ENCODE data around the gene FOS. TPM values are rescaled to one million over a fixed set of nuclear protein-coding genes. Genes with fewer than 3 reads are reported as not detected.

FOS gene
- total and polyA plus RNA-seq, 2 of the 8 experiments (the other 6 are each of a cell fraction or from before 2014, with no cell fraction given), result 50.2 to 51.8 TPM

- Histone ChIP-seq H2AK5ac (ENCODE audit: low read depth, low read length) (no peak overlapping the region), H2BK120ac (replicated peaks; ENCODE audit: low read depth, low read length) (no peak overlapping the region), H3K4me3 (ENCODE audit: extremely low read depth in 1 of 4, insufficient read depth in 2 of 4, low read depth in 3 of 4, low read length in 4 of 4) (no peak overlapping the region), H3K4me1 (replicated peaks in 1 of 4; ENCODE audit: control insufficient read depth in 3 of 4, insufficient read depth in 4 of 4, low read length in 3 of 4) (no peaks in the 10 kb centered on the region; a peak in 1 of 7 replicates), H3K79me1 (ENCODE audit: low read depth, low read length) (no peaks in the 10 kb centered on the region), H3K27me3 (replicated peaks in 1 of 4; ENCODE audit: control insufficient read depth in 3 of 4, extremely low read depth in 1 of 4, insufficient read depth in 3 of 4, low read length in 3 of 4) (no peaks in the 10 kb centered on the region), H2BK12ac (ENCODE audit: low read depth, low read length) (no peak overlapping the region), H3K4me2 (ENCODE audit: insufficient read depth in 1 of 2, low read depth in 2 of 2, low read length in 2 of 2) (no peak overlapping the region), H3K14ac (ENCODE audit: insufficient read length) (no peak overlapping the region), H2BK20ac (ENCODE audit: low read length) (no peak overlapping the region), H3K79me2 (ENCODE audit: control insufficient read depth in 1 of 2, insufficient read depth in 2 of 2, low read length in 2 of 2) (no peaks in the 10 kb centered on the region), H3K23ac (ENCODE audit: insufficient read length) (no peak overlapping the region), H3K9ac (replicated peaks in 1 of 4; ENCODE audit: extremely low read depth in 1 of 4, low read depth in 3 of 4, low read length in 3 of 4) (no peak overlapping the region), H2BK5ac (ENCODE audit: low read depth, low read length) (no peak overlapping the region), H3K18ac (ENCODE audit: extremely low read depth, low read length) (no peak overlapping the region), H2AFZ (ENCODE audit: low read length) (no peak overlapping the region), H3K4ac (replicated peaks; ENCODE audit: insufficient read length, low read depth, low read length) (no peak overlapping the region), H3K9me3 (ENCODE audit: insufficient read depth in 2 of 2, low read depth in 1 of 2, low read length in 1 of 2) (no peaks in the 10 kb centered on the region), H4K8ac (ENCODE audit: extremely low read depth, insufficient read depth, low read length) (no peak overlapping the region; the same call in 1 of the 2 replicates), H3K23me2 (ENCODE audit: low read depth, low read length) (no peaks in the 10 kb centered on the region; the same call in 1 of the 2 replicates), H4K5ac (ENCODE audit: insufficient read length, low read depth, low read length) (no peak overlapping the region), H3K27ac (ENCODE audit: low read depth, low read length) (no peak overlapping the region), H4K20me1 (replicated peaks in 1 of 2; ENCODE audit: control insufficient read depth in 1 of 2, insufficient read depth in 2 of 2, low read length in 2 of 2) (peaks cover 0 to 1% of the 10 kb centered on the region in 2 experiments), H3K36me3 (ENCODE audit: control insufficient read depth in 2 of 4, insufficient read depth in 4 of 4, low read length in 3 of 4) (no peaks in the 10 kb centered on the region), H2BK15ac (ENCODE audit: low read length) (no peak overlapping the region), H3K56ac (replicated peaks; ENCODE audit: insufficient read length, low read depth, low read length) (no peak overlapping the region), H4K91ac (replicated peaks; ENCODE audit: insufficient read length, low read length) (no peak overlapping the region)
- no peak for FAIRE-seq
- 89% methylated on average over 19 of the region's 19 CpGs; no CpG with 5 or more reads in 1 of the 2 experiments for whole genome bisulfite sequencing, 2 experiments (ENCODE audit: extremely low coverage in 1 of 2, insufficient coverage in 1 of 2, insufficient read length in 1 of 2, insufficient replicate concordance in 2 of 2, low coverage in 1 of 2, low lambda C conversion rate in 2 of 2, missing lambda C conversion rate in 1 of 2)
- no peak for DNase-seq (ENCODE audit: low read depth in 1 of 2, low spot score in 2 of 2)
- ChIA-PET CTCF (ENCODE audit: partially characterized antibody) (interaction anchor here (1.3 to 1.9 kb wide), 2 partner anchors 63 to 254 kb away, joined by 5 read pairs; no protein-coding TSS in a partner anchor), POLR2A (ENCODE audit: partially characterized antibody) (interaction anchor here (0.7 to 1.7 kb wide), 2 partner anchors 61 to 106 kb away, joined by 3 to 4 read pairs; no protein-coding TSS in a partner anchor)
- TF ChIP-seq CBX5 (IDR thresholded peaks at IDR 0.05; ENCODE audit: low read depth, low read length) (no peak), RBBP5 (IDR thresholded peaks at IDR 0.05; ENCODE audit: borderline replicate concordance, low read depth, low read length) (no peak), SP2 (IDR thresholded peaks at IDR 0.05; ENCODE audit: low read length) (no peak), RFX5 (IDR thresholded peaks at IDR 0.05; ENCODE audit: borderline replicate concordance, low read depth, low read length) (no peak), ATF3 (IDR thresholded peaks at IDR 0.05; ENCODE audit: insufficient read depth, low read depth, low read length) (no peak), CTCF (IDR thresholded peaks at IDR 0.05; ENCODE audit: control extremely low read depth in 1 of 3, insufficient read depth in 1 of 3, low read depth in 1 of 3, low read length in 3 of 3) (no peak), CREB1 (IDR thresholded peaks at IDR 0.05) (no peak), CHD1 (IDR thresholded peaks at IDR 0.05; ENCODE audit: low read depth, low read length) (no peak), SUZ12 (IDR thresholded peaks at IDR 0.05; ENCODE audit: low read length) (no peak)
Measured at GRCh38 chr14:75234173-75235115, 44.2 kb upstream of the FOS start.
